Parathyroid adenoma (tissue), 2 donors: ENCODE data around the gene PRDM16.

ENCODE experiments used
- H2AFZ ChIP-seq: fragments of 300-600 bp; sonication (generic); one replicate; pipeline ENCODE4 v1.7.0; 2017; ENCODE audit warnings: antibody characterized with exemption, mild to moderate bottlenecking
- H3K27ac ChIP-seq: fragments of 300-600 bp; sonication (generic); one replicate; pipeline ENCODE4 v1.7.0; 2017
- H3K27me3 ChIP-seq: fragments of 300-600 bp; sonication (generic); one replicate; pipeline ENCODE4 v1.7.0; 2017; ENCODE audit warnings: low read length; ENCODE audit not compliant: control insufficient read depth, insufficient read depth
- H3K36me3 ChIP-seq: fragments of 300-600 bp; sonication (generic); one replicate; pipeline ENCODE4 v1.7.0; 2017; ENCODE audit warnings: low read length; ENCODE audit not compliant: control insufficient read depth, insufficient read depth
- H3K4me1 ChIP-seq: fragments of 300-600 bp; sonication (generic); one replicate; pipeline ENCODE4 v1.7.0; 2017; ENCODE audit warnings: control low read depth
- H3K4me2 ChIP-seq: fragments of 300-600 bp; sonication (generic); one replicate; pipeline ENCODE4 v1.7.0; 2017; ENCODE audit warnings: low read length
- H3K4me3 ChIP-seq: fragments of 300-600 bp; sonication (generic); one replicate; pipeline ENCODE4 v1.7.0; 2017; ENCODE audit warnings: low read depth, low read length
- H3K79me2 ChIP-seq: fragments of 300-600 bp; sonication (generic); one replicate; pipeline ENCODE4 v1.7.0; 2017; ENCODE audit warnings: control low read depth
- H3K9ac ChIP-seq: fragments of 300-600 bp; sonication (generic); one replicate; pipeline ENCODE4 v1.7.0; 2017; ENCODE audit warnings: mild to moderate bottlenecking
- H3K9me3 ChIP-seq: fragments of 300-600 bp; sonication (generic); one replicate; pipeline ENCODE4 v1.7.0; 2017; ENCODE audit warnings: low read length; ENCODE audit not compliant: control insufficient read depth
- CTCF ChIP-seq: fragments of 300-600 bp; sonication (generic); IDR thresholded peaks from one replicate; pipeline ENCODE4 v1.7.0; 2017; ENCODE audit warnings: antibody characterized with exemption, mild to moderate bottlenecking
- donor health status: primary hyperparathyroidism.

Gene PRDM16

DNA sequence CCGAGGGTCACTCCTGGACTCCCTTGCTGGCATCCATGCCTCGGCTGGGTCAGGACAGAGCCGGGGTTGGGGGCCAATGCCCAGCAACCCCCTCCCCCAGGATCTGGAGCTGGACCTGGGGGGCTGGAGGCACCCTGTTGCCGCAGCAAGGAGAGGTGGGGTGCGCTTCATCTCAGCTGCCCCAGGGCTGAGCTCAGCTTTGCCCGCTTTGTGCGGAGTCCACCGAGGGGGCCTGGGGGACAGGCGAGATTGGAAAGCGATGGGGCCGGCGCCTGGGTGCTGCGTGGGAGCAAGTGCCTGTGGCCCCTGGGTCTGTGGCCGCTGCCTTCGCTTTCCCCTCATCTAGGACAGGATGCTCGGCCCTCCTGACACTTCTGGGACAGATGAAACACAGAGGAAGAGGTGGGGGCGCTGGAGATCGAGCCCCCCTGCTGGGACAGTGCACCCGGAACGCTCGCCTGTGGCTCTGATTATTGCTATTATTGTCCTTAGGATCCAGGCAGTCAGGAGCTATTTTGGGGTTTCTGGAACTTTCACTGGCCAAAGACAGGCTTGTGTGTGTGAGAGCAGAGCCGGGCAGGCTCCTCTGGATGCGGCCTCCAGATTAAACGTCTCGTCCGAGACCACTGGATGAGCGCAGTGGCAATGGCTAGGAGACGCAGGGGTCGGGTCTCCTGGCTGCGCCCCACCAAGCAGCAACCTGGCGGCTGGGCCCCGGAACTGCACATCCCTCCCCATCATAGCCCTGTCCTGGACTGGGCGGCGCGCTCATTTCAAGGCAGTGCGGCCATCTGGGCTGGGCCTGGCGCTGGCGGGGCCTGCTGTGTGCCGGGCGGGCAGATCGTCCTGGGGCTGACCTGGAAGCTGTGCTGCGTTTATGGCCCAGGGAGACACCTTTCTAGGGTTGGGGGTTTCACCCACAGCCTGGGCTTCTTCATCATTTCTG lies 13.8 kb downstream of the PRDM16 start:
- H3K4me3 ChIP-seq: no peak overlapping the region

GRCh38 chr1:3084154-3084553 lies 15.2 kb downstream of the PRDM16 start:
- no peak for TF ChIP-seq CTCF
- Histone ChIP-seq H3K27me3 (no peaks in the 10 kb centered on the region), H3K4me3 (no peak overlapping the region)

More for the DNA sequence above, 13.8 kb downstream of the PRDM16 start:
- H2AFZ ChIP-seq: no peak overlapping the region
- no peaks in the 10 kb centered on the region for H3K36me3 ChIP-seq
- no peaks in the 10 kb centered on the region for H3K27me3 ChIP-seq
- no peaks in the 10 kb centered on the region for H3K4me1 ChIP-seq
- H3K79me2 ChIP-seq: no peaks in the 10 kb centered on the region
- H3K9me3 ChIP-seq: no peaks in the 10 kb centered on the region
- no peak overlapping the region for H3K4me2 ChIP-seq
- TF ChIP-seq CTCF: no peak
- H3K27ac ChIP-seq: no peak overlapping the region
- H3K9ac ChIP-seq: no peak overlapping the region

DNA sequence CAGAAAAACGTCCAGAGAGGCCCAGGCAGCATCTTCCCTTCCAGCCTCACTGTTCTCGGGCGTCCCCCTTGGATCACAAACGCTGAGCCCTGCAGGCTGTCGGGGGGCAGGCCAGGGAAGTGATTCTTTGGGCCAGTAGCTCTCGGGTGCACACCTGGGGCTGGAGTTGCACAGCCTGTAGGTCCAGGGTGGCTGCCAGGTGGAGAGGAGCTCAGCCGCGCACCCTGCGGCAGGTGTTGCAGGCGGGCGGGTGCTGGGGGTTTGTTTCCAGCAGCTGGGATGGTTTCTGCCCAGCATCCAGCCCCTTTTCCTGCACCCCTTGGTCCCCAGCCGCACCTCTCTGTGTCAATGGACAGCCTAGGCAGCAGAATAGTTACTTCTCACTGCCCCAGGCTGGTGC lies 15.7 kb downstream of the PRDM16 start:
- no peaks in the 10 kb centered on the region for H3K27me3 ChIP-seq
- no peak overlapping the region for H3K9ac ChIP-seq
- H3K27ac ChIP-seq: no peak overlapping the region
- H3K4me3 ChIP-seq: no peak overlapping the region
- H3K9me3 ChIP-seq: no peaks in the 10 kb centered on the region
- no peaks in the 10 kb centered on the region for H3K4me1 ChIP-seq
- no peaks in the 10 kb centered on the region for H3K79me2 ChIP-seq
- no peak overlapping the region for H2AFZ ChIP-seq
- H3K4me2 ChIP-seq: no peak overlapping the region
- H3K36me3 ChIP-seq: no peaks in the 10 kb centered on the region
- TF ChIP-seq CTCF: no peak

More at GRCh38 chr1:3084154-3084553, 15.2 kb downstream of the PRDM16 start:
- no peak overlapping the region for H3K4me2 ChIP-seq
- no peak overlapping the region for H2AFZ ChIP-seq
- no peaks in the 10 kb centered on the region for H3K79me2 ChIP-seq
- H3K27ac ChIP-seq: no peak overlapping the region
- no peak overlapping the region for H3K9ac ChIP-seq
- no peaks in the 10 kb centered on the region for H3K4me1 ChIP-seq
- no peaks in the 10 kb centered on the region for H3K36me3 ChIP-seq
- H3K9me3 ChIP-seq: no peaks in the 10 kb centered on the region

- no peak for TF ChIP-seq CTCF
- Histone ChIP-seq H3K4me3 (no peak overlapping the region), H3K4me2 (no peak overlapping the region), H3K9me3 (no peaks in the 10 kb centered on the region), H2AFZ (no peak overlapping the region), H3K9ac (no peak overlapping the region), H3K27me3 (no peaks in the 10 kb centered on the region), H3K79me2 (no peaks in the 10 kb centered on the region), H3K36me3 (no peaks in the 10 kb centered on the region), H3K4me1 (no peaks in the 10 kb centered on the region), H3K27ac (no peak overlapping the region)
Observed at GRCh38 chr1:3085721-3086120, 16.7 kb downstream of the PRDM16 start.
